ENCODE results near the gene PLXDC2. TPM values are rescaled to one million over a fixed set of nuclear protein-coding genes. Genes with fewer than 3 reads are reported as not detected.

The PLXDC2 gene
- total and polyA plus RNA-seq, 10 of the 15 experiments (the other 5 are each of a cell fraction or from before 2014, with no cell fraction given), result 0.05 to 1.8 (median 0.14) TPM; not detected in 2

DNA sequence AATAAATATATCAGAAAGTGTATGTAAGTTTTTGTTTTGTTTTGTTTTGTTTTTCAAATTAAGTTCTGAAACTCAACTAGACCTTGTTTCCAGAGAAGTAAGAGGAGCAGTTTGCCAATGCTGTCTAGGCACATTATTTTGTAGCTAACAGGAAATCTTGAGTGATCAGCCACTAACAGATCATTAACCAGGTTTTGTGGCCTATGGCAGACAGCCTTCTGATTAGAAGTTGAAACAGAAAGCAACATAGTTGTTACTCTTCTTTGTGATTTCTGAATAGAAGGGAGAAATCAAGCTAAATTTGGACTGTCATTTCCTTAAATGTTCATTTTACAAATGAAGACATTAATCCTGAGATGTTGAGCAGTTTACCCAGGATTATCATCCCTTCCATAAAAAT lies 142.6 kb downstream of the PLXDC2 start (continued):
- no peak for TF ChIP-seq EGR1 (IDR thresholded peaks at IDR 0.05; ENCODE audit: borderline replicate concordance in 1 of 2, low read depth in 2 of 2, low read length in 2 of 2)
- TF ChIP-seq, protein P1, sequence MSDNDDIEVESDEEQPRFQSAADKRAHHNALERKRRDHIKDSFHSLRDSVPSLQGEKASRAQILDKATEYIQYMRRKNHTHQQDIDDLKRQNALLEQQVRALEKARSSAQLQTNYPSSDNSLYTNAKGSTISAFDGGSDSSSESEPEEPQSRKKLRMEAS (IDR thresholded peaks at IDR 0.05; ENCODE audit: low read depth, low read length), result no peak
- TF ChIP-seq, protein P2, sequence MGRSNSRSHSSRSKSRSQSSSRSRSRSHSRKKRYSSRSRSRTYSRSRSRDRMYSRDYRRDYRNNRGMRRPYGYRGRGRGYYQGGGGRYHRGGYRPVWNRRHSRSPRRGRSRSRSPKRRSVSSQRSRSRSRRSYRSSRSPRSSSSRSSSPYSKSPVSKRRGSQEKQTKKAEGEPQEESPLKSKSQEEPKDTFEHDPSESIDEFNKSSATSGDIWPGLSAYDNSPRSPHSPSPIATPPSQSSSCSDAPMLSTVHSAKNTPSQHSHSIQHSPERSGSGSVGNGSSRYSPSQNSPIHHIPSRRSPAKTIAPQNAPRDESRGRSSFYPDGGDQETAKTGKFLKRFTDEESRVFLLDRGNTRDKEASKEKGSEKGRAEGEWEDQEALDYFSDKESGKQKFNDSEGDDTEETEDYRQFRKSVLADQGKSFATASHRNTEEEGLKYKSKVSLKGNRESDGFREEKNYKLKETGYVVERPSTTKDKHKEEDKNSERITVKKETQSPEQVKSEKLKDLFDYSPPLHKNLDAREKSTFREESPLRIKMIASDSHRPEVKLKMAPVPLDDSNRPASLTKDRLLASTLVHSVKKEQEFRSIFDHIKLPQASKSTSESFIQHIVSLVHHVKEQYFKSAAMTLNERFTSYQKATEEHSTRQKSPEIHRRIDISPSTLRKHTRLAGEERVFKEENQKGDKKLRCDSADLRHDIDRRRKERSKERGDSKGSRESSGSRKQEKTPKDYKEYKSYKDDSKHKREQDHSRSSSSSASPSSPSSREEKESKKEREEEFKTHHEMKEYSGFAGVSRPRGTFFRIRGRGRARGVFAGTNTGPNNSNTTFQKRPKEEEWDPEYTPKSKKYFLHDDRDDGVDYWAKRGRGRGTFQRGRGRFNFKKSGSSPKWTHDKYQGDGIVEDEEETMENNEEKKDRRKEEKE (IDR thresholded peaks at IDR 0.05), result no peak
- TF ChIP-seq NBN (IDR thresholded peaks at IDR 0.05), result 0 out of 2 replicates have a peak, but pooled peaks have one; percentile 33
- TF ChIP-seq, protein P3, sequence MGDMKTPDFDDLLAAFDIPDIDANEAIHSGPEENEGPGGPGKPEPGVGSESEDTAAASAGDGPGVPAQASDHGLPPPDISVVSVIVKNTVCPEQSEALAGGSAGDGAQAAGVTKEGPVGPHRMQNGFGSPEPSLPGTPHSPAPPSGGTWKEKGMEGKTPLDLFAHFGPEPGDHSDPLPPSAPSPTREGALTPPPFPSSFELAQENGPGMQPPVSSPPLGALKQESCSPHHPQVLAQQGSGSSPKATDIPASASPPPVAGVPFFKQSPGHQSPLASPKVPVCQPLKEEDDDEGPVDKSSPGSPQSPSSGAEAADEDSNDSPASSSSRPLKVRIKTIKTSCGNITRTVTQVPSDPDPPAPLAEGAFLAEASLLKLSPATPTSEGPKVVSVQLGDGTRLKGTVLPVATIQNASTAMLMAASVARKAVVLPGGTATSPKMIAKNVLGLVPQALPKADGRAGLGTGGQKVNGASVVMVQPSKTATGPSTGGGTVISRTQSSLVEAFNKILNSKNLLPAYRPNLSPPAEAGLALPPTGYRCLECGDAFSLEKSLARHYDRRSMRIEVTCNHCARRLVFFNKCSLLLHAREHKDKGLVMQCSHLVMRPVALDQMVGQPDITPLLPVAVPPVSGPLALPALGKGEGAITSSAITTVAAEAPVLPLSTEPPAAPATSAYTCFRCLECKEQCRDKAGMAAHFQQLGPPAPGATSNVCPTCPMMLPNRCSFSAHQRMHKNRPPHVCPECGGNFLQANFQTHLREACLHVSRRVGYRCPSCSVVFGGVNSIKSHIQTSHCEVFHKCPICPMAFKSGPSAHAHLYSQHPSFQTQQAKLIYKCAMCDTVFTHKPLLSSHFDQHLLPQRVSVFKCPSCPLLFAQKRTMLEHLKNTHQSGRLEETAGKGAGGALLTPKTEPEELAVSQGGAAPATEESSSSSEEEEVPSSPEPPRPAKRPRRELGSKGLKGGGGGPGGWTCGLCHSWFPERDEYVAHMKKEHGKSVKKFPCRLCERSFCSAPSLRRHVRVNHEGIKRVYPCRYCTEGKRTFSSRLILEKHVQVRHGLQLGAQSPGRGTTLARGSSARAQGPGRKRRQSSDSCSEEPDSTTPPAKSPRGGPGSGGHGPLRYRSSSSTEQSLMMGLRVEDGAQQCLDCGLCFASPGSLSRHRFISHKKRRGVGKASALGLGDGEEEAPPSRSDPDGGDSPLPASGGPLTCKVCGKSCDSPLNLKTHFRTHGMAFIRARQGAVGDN (IDR thresholded peaks at IDR 0.05), result peak; percentile 60; the same call in 1 of the 2 replicates
- peak; percentile 51 to 56; a peak in 2 of 4 replicates for TF ChIP-seq IKZF2 (IDR thresholded peaks at IDR 0.05)
- TF ChIP-seq KLF5 (IDR thresholded peaks at IDR 0.05; ENCODE audit: partially characterized antibody), result no peak
- TF ChIP-seq IKZF1 (conservative IDR thresholded peaks at IDR 0.05), result peak; percentile 48; the same call in 1 of the 2 replicates
